KMS-11 (cell line): ENCODE data around the gene OVOL3.

Source experiments
- H2AFZ ChIP-seq: fragments of 200-600 bp; sonication (generic); 2 replicates; pipeline ENCODE4 v1.6.1; 2016; ENCODE audit warnings: antibody characterized with exemption, mixed run types, low read depth
- H3K27ac ChIP-seq: fragments of 200-600 bp; sonication (generic); 2 replicates; pipeline ENCODE4 v1.6.1; 2016; ENCODE audit warnings: mild to moderate bottlenecking, mixed run types
- H3K27me3 ChIP-seq: fragments of 200-600 bp; sonication (generic); 2 replicates; pipeline ENCODE4 v1.6.1; 2017; ENCODE audit warnings: mild to moderate bottlenecking, low read depth, mixed run types, moderate library complexity; ENCODE audit not compliant: insufficient read depth
- H3K36me3 ChIP-seq: fragments of 200-600 bp; sonication (generic); 2 replicates; pipeline ENCODE4 v1.6.1; 2017; ENCODE audit warnings: mild to moderate bottlenecking, mixed run types; ENCODE audit not compliant: insufficient read depth
- H3K4me1 ChIP-seq: fragments of 200-600 bp; sonication (generic); 2 replicates; pipeline ENCODE4 v1.6.1; 2016; ENCODE audit warnings: mild to moderate bottlenecking, low read depth, mixed run types; ENCODE audit not compliant: poor library complexity, severe bottlenecking
- H3K4me2 ChIP-seq: fragments of 200-600 bp; sonication (generic); 2 replicates; pipeline ENCODE4 v1.7.0; 2016; ENCODE audit warnings: mild to moderate bottlenecking, mixed run types
- H3K4me3 ChIP-seq: fragments of 200-600 bp; sonication (generic); IDR thresholded peaks from 2 replicates; pipeline ENCODE4 v1.6.1; 2017; ENCODE audit warnings: low read depth, low read length, mixed read lengths; ENCODE audit not compliant: insufficient read depth
- H3K79me2 ChIP-seq: fragments of 200-600 bp; sonication (generic); 2 replicates; pipeline ENCODE4 v1.6.1; 2016; ENCODE audit warnings: low read depth, mixed run types; ENCODE audit not compliant: insufficient read depth
- H3K9ac ChIP-seq: fragments of 200-600 bp; sonication (generic); 2 replicates; pipeline ENCODE4 v1.6.1; 2016; ENCODE audit warnings: mild to moderate bottlenecking, mixed run types
- H4K20me1 ChIP-seq: fragments of 200-600 bp; sonication (generic); 2 replicates; pipeline ENCODE4 v1.6.1; 2016; ENCODE audit warnings: mild to moderate bottlenecking, mixed run types; ENCODE audit not compliant: insufficient read depth
- TF ChIP-seq, protein P1 (sequence below): fragments of 200-600 bp; sonication (generic); conservative IDR thresholded peaks from 2 replicates; pipeline ENCODE4 v1.6.1; 2017; ENCODE audit warnings: low read depth, mild to moderate bottlenecking, antibody characterized with exemption, low read length, moderate library complexity, mixed read lengths

The OVOL3 gene

DNA sequence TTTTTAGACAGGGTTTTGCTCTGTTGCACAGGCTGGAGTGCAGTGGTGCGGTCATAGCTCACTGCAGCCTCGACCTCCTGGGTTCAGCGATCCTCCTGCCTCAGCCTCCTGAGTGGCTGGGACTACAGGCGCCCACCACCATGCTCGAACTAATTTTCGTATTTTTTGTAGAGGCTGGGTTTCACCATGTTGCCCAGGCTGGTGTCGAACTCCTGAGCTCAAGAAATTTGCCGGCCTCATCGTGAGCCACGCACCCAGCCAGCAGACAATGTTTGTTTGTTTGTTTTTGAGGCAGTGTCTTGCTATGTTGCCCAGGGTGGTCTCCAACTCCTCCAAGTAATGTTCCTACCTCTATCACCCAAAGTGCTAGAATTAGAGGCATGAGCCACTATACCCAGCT lies 42.2 kb downstream of the OVOL3 start:
- Histone ChIP-seq H3K27me3 (no peaks in the 10 kb centered on the region), H2AFZ (no peak overlapping the region), H3K4me2 (no peak overlapping the region), H3K9ac (no peak overlapping the region), H4K20me1 (no peaks in the 10 kb centered on the region), H3K36me3 (no peaks in the 10 kb centered on the region), H3K79me2 (no peaks in the 10 kb centered on the region), H3K27ac (no peak overlapping the region), H3K4me3 (no peak overlapping the region), H3K4me1 (no peaks in the 10 kb centered on the region)
- TF ChIP-seq, protein P1, sequence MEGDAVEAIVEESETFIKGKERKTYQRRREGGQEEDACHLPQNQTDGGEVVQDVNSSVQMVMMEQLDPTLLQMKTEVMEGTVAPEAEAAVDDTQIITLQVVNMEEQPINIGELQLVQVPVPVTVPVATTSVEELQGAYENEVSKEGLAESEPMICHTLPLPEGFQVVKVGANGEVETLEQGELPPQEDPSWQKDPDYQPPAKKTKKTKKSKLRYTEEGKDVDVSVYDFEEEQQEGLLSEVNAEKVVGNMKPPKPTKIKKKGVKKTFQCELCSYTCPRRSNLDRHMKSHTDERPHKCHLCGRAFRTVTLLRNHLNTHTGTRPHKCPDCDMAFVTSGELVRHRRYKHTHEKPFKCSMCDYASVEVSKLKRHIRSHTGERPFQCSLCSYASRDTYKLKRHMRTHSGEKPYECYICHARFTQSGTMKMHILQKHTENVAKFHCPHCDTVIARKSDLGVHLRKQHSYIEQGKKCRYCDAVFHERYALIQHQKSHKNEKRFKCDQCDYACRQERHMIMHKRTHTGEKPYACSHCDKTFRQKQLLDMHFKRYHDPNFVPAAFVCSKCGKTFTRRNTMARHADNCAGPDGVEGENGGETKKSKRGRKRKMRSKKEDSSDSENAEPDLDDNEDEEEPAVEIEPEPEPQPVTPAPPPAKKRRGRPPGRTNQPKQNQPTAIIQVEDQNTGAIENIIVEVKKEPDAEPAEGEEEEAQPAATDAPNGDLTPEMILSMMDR, result no peak

DNA sequence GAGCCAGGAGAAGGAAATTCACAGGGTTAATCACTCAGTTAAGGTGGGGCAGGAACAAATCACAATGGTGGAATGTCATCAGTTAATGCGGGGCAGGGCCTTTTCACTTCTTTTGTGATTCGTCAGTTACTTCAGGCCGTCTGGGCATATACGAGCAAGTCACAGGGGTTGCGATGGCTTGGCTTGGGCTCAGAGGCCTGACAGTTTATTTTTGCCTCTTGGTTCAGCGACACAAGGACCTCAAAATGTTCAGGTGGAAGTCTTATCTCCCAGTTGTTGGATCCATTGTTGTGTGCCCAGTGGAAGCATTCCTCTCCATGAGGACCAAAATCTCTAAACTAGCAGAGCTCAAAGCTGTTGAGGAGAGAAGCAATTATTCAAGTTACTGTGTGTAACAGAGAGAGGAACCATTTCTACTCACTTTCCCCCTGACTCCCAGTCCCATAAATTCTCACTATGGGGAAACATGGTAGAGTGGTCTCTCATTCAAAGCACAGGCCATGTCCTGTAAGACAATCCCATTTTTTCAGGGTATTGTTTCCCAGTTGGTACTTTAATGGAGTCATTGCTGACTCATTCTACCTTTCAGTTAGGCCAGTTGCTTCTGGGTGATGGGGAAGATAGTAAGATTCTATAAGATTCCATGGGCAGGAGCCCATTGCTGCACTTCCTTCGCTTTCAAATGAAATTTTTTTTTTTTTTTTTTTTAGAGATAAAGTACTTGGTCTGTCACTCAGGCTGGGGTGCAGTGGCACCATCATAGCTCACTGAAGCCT lies 50.1 kb downstream of the OVOL3 start:
- Histone ChIP-seq H4K20me1 (no peaks in the 10 kb centered on the region), H3K79me2 (no peaks in the 10 kb centered on the region), H3K9ac (no peak overlapping the region), H3K4me2 (no peak overlapping the region), H3K36me3 (no peaks in the 10 kb centered on the region), H3K4me3 (no peak overlapping the region), H3K4me1 (no peaks in the 10 kb centered on the region), H3K27me3 (no peaks in the 10 kb centered on the region), H3K27ac (no peak overlapping the region), H2AFZ (no peak overlapping the region)
- TF ChIP-seq, protein P1, result no peak
